Nephron progenitor cell (in vitro differentiated cells): ENCODE data around the gene SLC16A11.
"Not testable (repeated sequence)": the region's sequence is repeated elsewhere in the genome, so short reads cannot be mapped to it uniquely, and the experiment has no call there.

Experiments used
- DNase-seq: peaks from one replicate; pipeline ENCODE4 v3.0.0; 2021
- H3K27ac Mint-ChIP-seq: 2 replicates; pipeline ENCODE4 v1.8.0; 2021; ENCODE audit warnings: mild to moderate bottlenecking, moderate library complexity, mixed read lengths
- H3K27me3 Mint-ChIP-seq: 2 replicates; pipeline ENCODE4 v1.8.0; 2021; ENCODE audit warnings: mild to moderate bottlenecking, low read depth, mixed read lengths; ENCODE audit not compliant: poor library complexity
- H3K36me3 Mint-ChIP-seq: 2 replicates; pipeline ENCODE4 v1.8.0; 2021; ENCODE audit warnings: low read depth, mixed read lengths
- H3K4me1 Mint-ChIP-seq: 2 replicates; pipeline ENCODE4 v1.8.0; 2021; ENCODE audit warnings: mixed read lengths
- H3K4me3 Mint-ChIP-seq: 2 replicates; pipeline ENCODE4 v1.8.0; 2021; ENCODE audit warnings: mild to moderate bottlenecking, moderate library complexity, mixed read lengths
- H3K9me3 Mint-ChIP-seq: 2 replicates; pipeline ENCODE4 v1.8.0; 2021; ENCODE audit warnings: mild to moderate bottlenecking, moderate library complexity, mixed read lengths
- TF ChIP-seq, protein P1 (sequence below): fragments of 200-600 bp; sonication (generic); IDR thresholded peaks from 2 replicates; pipeline ENCODE4 v1.5.0; 2021; ENCODE audit warnings: antibody characterized with exemption

The SLC16A11 gene

GRCh38 chr17:6994666-6995256 is 49.1 kb downstream of the SLC16A11 start:
- peak overlapping the region; percentile 67 for H3K4me3 Mint-ChIP-seq
- TF ChIP-seq, protein P1, sequence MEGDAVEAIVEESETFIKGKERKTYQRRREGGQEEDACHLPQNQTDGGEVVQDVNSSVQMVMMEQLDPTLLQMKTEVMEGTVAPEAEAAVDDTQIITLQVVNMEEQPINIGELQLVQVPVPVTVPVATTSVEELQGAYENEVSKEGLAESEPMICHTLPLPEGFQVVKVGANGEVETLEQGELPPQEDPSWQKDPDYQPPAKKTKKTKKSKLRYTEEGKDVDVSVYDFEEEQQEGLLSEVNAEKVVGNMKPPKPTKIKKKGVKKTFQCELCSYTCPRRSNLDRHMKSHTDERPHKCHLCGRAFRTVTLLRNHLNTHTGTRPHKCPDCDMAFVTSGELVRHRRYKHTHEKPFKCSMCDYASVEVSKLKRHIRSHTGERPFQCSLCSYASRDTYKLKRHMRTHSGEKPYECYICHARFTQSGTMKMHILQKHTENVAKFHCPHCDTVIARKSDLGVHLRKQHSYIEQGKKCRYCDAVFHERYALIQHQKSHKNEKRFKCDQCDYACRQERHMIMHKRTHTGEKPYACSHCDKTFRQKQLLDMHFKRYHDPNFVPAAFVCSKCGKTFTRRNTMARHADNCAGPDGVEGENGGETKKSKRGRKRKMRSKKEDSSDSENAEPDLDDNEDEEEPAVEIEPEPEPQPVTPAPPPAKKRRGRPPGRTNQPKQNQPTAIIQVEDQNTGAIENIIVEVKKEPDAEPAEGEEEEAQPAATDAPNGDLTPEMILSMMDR = no peak
- H3K27me3 Mint-ChIP-seq = peaks cover 15% of the 10 kb centered on the region
- no peak for DNase-seq
- no peak overlapping the region for H3K27ac Mint-ChIP-seq
- no peaks in the 10 kb centered on the region for H3K9me3 Mint-ChIP-seq
- H3K36me3 Mint-ChIP-seq = peaks cover 30% of the 10 kb centered on the region
- peaks cover 12% of the 10 kb centered on the region for H3K4me1 Mint-ChIP-seq

DNA sequence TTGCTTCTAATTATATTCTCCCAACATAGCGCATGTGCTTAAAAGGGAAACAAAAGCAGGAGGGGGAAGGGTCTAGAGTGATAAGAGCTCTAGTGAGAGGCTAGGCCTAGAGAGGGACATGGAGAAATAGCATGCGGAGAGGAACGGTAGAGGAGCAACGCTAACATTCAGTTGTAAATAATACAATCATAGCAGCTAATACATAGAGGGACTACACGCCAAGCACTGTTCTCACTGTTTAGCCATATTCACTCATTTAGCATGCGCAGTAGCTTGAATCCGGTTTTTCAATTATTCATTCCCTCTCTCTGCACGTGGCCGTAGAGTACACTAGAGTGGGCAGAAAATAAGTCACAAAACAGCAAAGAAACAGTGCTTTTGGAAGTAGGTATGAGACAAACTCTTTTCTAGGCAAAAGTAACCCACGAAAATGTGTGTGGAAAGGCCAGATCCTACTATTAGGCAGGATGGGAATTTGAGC is 49.7 kb downstream of the SLC16A11 start:
- peaks cover 20% of the 10 kb centered on the region for H3K27me3 Mint-ChIP-seq
- TF ChIP-seq, protein P1 = no peak
- peaks cover 12% of the 10 kb centered on the region for H3K4me1 Mint-ChIP-seq
- no peak for DNase-seq
- peaks cover 28% of the 10 kb centered on the region for H3K36me3 Mint-ChIP-seq
- peak overlapping the region; percentile 67 for H3K4me3 Mint-ChIP-seq
- no peak overlapping the region for H3K27ac Mint-ChIP-seq
- H3K9me3 Mint-ChIP-seq = no peaks in the 10 kb centered on the region

DNA sequence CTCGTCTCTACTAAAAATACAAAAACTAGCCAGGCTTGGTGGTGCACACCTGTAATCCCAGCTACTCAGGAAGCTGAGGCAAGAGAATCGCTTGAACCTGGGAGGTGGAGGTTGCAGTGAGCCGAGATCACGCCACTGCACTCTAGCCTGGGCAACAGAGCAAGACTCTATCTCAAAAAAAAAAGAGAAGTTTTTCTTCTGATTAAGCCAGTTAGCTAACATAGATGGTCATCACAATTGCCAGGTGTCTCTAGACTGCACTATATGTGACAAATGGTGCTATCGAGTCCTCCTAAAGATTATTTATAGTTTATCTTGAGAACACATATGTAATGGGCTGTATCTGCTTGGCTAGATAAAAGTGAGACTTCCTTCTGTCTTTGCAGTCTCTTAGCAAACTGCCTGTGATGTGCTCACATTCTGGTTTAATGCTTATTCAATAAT is 50.3 kb downstream of the SLC16A11 start:
- Mint-ChIP-seq H3K36me3 (peaks cover 25% of the 10 kb centered on the region), H3K27me3 (peaks cover 20% of the 10 kb centered on the region), H3K4me1 (peaks cover 12% of the 10 kb centered on the region)
- not testable (repeated sequence) for H3K9me3 Mint-ChIP-seq, H3K4me3 Mint-ChIP-seq, DNase-seq, H3K27ac Mint-ChIP-seq
